Psoas muscle (tissue), 8 donors: ENCODE measurements around the gene P2RX5. TPM values are rescaled to one million over a fixed set of nuclear protein-coding genes. Genes with fewer than 3 reads are reported as not detected.
A peak's percentile ranks its signal among the peaks of the same experiment; 100 is the strongest.
"Not testable (repeated sequence)": the region's sequence is repeated elsewhere in the genome, so short reads cannot be mapped to it uniquely, and the experiment has no call there.

ENCODE experiments used
- ATAC-seq, 4 donors: fragments of 200-7000 bp; cut with Tn5 transposase; one replicate each; pipeline ENCODE4 v1.9.1; 2020; ENCODE audit warnings: moderate library complexity in 3 of 4, mild to moderate bottlenecking in 2 of 4
- DNase-seq, 2 donors: peaks; one replicate each; pipeline ENCODE4 v3.0.0-alpha.2; 2020
- H3K27ac ChIP-seq: fragments of 200-600 bp; one replicate; pipeline ENCODE4 v1.8.0; 2022
- H3K27me3 ChIP-seq, 3 donors: fragments of 200-600 bp in 1 of 3; one replicate each; pipeline versions ENCODE4 v1.6.1 to v1.8.0; 2013 to 2022; ENCODE audit warnings: low read length in 2 of 3, mild to moderate bottlenecking in 2 of 3, moderate library complexity in 1 of 3; ENCODE audit not compliant: insufficient read depth in 3 of 3
- H3K36me3 ChIP-seq, 2 donors: fragments of 200-600 bp in 1 of 2; one replicate each; pipeline versions ENCODE4 v1.6.1 to v1.8.0; 2013 to 2022; ENCODE audit warnings: low read depth in 1 of 2, mild to moderate bottlenecking in 1 of 2, moderate library complexity in 1 of 2; ENCODE audit not compliant: insufficient read depth in 1 of 2
- H3K4me1 ChIP-seq: fragments of 200-600 bp; one replicate; pipeline ENCODE4 v1.8.0; 2022
- H3K4me3 ChIP-seq: fragments of 200-600 bp; one replicate; pipeline ENCODE4 v1.8.0; 2022; ENCODE audit warnings: mild to moderate bottlenecking
- H3K9me3 ChIP-seq: fragments of 200-600 bp; one replicate; pipeline ENCODE4 v1.8.0; 2022
- WGBS, 3 donors: extraction: QIAGEN DNeasy Blood & Tissue Kit; methylation state at CpG; one replicate each; pipeline versions ENCODE4 v1.1.6 to v1.1.7; 2013; 5-methylcytosine and 5-hydroxymethylcytosine counted together
- intact Hi-C, 2 donors: fragments of 100-400 bp; cut with DNase I; formaldehyde crosslinking; loops; one replicate each; pipeline versions ENCODE4 v1.11.0 to v1.14.2; 2022
- polyA plus RNA-seq, 3 donors: library from polyadenylated mRNA; stranded (reverse); fragments of 200-250 nt; gene quantifications; one replicate each; pipeline ENCODE4 v1.2.3, GENCODE V29; 2013
- total RNA-seq, 4 donors: library from RNA; stranded (reverse); fragmentation: NEBNext Ultra II Directional in 2 of 4; extraction: Animal tissue kit (Norgen Biotek cat#: 25700) in 2 of 4; gene quantifications; one replicate each; pipeline versions ENCODE4 v1.2.1 to v1.2.4, GENCODE V29; 2021 to 2023
- TF ChIP-seq, protein P1 (sequence below): fragments of 200-600 bp; IDR thresholded peaks from one replicate; pipeline ENCODE4 v1.8.0; 2022; ENCODE audit warnings: antibody characterized with exemption
- donor health status: healthy with polysubstance abuse.
- donor health status: DM: no; HTN: no; CAD: no; lungs with moderate emphysema.
- donor health status: Bipolar disorder and iron deficiency.
- donor health status: healthy.
- donor health status: DM: yes; HTN: yes; CAD: no.
- donor health status: DM: no; HTN: no; CAD: no.
- donor health status: DM: no; HTN: no; CAD: no.
- donor health status: DM: yes; HTN: yes; CAD: no.

The P2RX5 gene
- total and polyA plus RNA-seq, 7 donors: 15.5 to 138 (median 30.8) TPM

DNA sequence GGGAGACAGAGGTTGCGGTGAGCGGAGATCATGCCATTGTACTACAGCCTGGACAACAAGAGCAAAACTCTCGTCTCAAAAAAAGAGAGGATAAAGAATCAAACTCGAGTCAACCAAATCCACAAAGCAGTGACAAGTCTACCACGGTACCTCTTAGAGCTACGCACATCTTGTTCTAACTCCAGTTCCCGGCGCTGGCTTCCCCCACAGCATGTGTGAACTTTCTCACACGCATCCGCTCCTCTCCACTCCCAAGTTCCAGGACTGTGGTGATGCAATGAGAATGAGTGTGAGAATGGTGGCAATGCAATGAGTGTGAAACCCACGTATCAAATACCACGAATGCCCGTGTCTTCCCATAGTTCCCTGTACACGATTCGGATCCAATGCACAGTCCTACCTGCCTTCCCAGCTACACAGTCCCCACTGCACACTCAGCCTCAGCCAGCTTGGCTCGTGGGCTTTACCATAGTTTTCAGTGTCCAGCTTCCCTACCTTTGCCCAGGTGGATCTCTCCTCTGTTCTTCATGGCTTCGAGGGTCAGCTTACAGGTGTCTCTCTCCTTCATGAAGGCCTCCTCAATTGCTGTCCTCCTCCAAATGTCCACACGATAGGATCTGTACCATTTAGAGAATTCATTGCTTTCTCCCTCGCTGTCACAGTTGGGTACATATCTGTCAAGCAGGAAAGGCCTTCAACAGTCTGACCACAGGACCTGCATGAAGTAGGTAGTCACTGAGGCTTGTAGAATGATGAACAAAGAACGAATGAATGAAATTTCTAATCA lies 9.2 kb upstream of the P2RX5 start:
- TF ChIP-seq, protein P1, sequence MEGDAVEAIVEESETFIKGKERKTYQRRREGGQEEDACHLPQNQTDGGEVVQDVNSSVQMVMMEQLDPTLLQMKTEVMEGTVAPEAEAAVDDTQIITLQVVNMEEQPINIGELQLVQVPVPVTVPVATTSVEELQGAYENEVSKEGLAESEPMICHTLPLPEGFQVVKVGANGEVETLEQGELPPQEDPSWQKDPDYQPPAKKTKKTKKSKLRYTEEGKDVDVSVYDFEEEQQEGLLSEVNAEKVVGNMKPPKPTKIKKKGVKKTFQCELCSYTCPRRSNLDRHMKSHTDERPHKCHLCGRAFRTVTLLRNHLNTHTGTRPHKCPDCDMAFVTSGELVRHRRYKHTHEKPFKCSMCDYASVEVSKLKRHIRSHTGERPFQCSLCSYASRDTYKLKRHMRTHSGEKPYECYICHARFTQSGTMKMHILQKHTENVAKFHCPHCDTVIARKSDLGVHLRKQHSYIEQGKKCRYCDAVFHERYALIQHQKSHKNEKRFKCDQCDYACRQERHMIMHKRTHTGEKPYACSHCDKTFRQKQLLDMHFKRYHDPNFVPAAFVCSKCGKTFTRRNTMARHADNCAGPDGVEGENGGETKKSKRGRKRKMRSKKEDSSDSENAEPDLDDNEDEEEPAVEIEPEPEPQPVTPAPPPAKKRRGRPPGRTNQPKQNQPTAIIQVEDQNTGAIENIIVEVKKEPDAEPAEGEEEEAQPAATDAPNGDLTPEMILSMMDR: no peak
- H3K4me1 ChIP-seq: no peaks in the 10 kb centered on the region
- no peak for DNase-seq
- H3K27ac ChIP-seq: peak overlapping the region; percentile 59
- ATAC-seq: peak in 3 of 4 donors; percentile 25 to 41 (median 35)
- peak overlapping the region; percentile 17 for H3K4me3 ChIP-seq
- 81 to 88% (median 83%) methylated on average over 20 of the region's 20 CpGs for WGBS, 3 donors
- H3K36me3 ChIP-seq: peaks cover 0 to 6% of the 10 kb centered on the region in 2 donors
- H3K9me3 ChIP-seq: no peaks in the 10 kb centered on the region
- H3K27me3 ChIP-seq: no peaks in the 10 kb centered on the region
- intact Hi-C loops: no loop called here

DNA sequence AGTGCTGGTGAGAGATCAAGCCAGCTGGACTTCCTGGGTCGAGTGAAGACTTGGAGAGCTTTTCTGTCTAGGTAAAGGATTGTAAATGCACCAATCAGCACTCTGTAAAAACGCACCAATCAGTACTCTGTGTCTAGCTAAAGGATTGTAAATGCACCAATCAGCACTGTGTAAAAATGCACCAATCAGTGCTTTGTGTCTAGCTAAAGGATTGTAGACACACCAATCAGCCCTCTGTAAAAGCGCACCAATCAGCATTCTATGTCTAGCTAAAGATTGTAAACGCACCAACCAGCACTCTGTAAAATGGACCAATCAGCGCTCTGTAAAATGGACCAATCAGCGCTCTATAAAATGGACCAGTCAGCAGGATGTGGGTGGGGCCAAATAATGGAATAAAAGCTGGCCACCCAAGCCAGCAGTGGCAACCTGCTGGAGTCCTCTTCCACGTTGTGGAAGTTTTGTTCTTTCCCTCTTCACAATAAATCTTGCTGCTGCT lies 6.1 kb upstream of the P2RX5 start:
- 83 to 94% (median 84%) methylated on average over 7 of the region's 7 CpGs for WGBS, 3 donors
- H3K27me3 ChIP-seq, intact Hi-C loops, ATAC-seq, DNase-seq, H3K27ac ChIP-seq, H3K9me3 ChIP-seq, H3K4me1 ChIP-seq, H3K4me3 ChIP-seq: not testable (repeated sequence)
- H3K36me3 ChIP-seq: peaks cover 0 to 14% of the 10 kb centered on the region in 2 donors

DNA sequence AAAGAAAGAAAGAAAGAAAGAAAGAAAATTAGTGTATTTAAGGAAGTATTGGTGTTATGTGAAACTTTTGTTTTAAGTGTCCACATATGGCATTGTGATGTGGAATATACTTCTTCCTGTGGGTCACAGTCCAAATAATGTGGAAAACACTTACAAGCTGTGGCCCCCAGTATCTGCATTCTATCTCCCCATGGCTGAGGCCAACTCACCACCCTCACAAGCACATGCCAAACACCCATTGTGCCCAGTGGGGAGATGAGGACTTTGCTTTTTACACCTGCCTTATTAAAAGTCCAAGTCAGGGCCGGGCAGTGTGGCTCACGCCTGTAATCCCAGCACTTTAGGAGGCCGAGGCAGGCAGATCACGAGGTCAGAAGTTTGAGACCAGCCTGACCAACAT lies 4.0 kb upstream of the P2RX5 start:
- DNase-seq (no peak), ATAC-seq (no peak)
- Histone ChIP-seq H3K36me3 (peaks cover 0 to 14% of the 10 kb centered on the region in 2 donors), H3K27ac (no peak overlapping the region), H3K27me3 (no peaks in the 10 kb centered on the region), H3K9me3 (no peaks in the 10 kb centered on the region), H3K4me3 (no peak overlapping the region), H3K4me1 (no peaks in the 10 kb centered on the region)
- TF ChIP-seq, protein P1: no peak
- 86 to 93% (median 89%) methylated on average over 4 of the region's 4 CpGs for WGBS, 3 donors
- intact Hi-C loops: no loop called here

DNA sequence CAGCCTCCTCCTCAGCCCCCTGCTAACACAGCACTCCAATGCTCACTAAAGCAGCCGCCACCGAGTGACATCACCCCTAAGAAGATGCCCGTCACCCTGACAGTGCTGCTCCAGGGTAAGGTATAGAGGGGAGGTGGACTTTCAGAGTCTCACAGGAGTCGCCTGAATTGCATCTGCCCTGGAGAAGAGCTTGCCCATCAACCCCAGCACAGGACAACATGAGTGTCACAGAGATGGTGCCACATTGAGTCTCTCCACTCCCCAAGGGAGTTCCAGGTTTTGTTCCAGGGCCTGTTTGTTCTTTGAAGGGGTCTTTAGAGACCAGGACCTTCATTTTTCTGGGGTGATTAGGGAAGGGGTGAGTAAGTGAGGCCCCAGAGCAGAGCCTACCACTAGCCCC lies 2.2 kb upstream of the P2RX5 start:
- intact Hi-C loops: no loop called here
- Histone ChIP-seq H3K9me3 (no peaks in the 10 kb centered on the region), H3K36me3 (peaks cover 0 to 14% of the 10 kb centered on the region in 2 donors), H3K4me1 (peaks cover 9% of the 10 kb centered on the region), H3K4me3 (no peak overlapping the region), H3K27me3 (no peaks in the 10 kb centered on the region), H3K27ac (peak overlapping the region; percentile 95)
- TF ChIP-seq, protein P1: no peak
- DNase-seq: no peak
- no peak for ATAC-seq
- WGBS, 3 donors: 82 to 93% (median 83%) methylated on average over 4 of the region's 4 CpGs

DNA sequence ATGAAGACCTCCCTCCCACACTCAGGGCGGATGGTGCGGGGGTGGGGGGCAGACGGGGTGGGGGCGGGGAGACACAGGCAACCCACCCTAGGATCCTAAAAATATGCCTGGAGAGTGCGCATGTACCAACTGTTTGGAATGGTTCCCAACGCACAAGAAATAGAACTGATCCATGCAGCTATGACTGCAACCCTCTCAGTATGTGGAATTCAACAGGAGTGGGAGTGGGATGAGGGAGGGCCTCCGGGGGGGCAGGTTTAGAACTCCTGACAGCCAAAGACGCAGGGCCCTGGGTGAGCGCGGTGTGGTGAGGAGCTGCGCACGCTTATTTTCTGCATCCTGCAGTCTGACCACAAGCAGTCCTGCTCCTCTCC lies 1.1 kb upstream of the P2RX5 start:
- TF ChIP-seq, protein P1: no peak
- H3K4me3 ChIP-seq: peak overlapping the region; percentile 86
- 31 to 42% (median 32%) methylated on average over 11 to 12 of the region's 12 CpGs for WGBS, 3 donors
- H3K9me3 ChIP-seq: no peaks in the 10 kb centered on the region
- H3K4me1 ChIP-seq: peaks cover 9% of the 10 kb centered on the region
- H3K27me3 ChIP-seq: no peaks in the 10 kb centered on the region
- H3K27ac ChIP-seq: peak overlapping the region; percentile 95
- intact Hi-C loops: no loop called here
- peaks cover 0 to 11% of the 10 kb centered on the region in 2 donors for H3K36me3 ChIP-seq
- peak in 1 of 2 donors; percentile 57 for DNase-seq
- ATAC-seq: peak; percentile 31 to 49 (median 46)
